PC-3 (cell line): ENCODE results near the gene CENPC.

Experiments used
- EZH2 ChIP-seq: fragments of 300-600 bp; sonication (generic); IDR thresholded peaks from one replicate; pipeline ENCODE4 v1.6.1; 2017; ENCODE audit warnings: antibody characterized with exemption, mild to moderate bottlenecking, low read length; ENCODE audit not compliant: unreplicated experiment
- TF ChIP-seq, protein P1 (sequence below): fragments of 300-600 bp; sonication (generic); conservative IDR thresholded peaks from 2 replicates; pipeline ENCODE4 v1.5.1; 2017; ENCODE audit warnings: antibody characterized with exemption, low read depth, mild to moderate bottlenecking, low read length

- TF ChIP-seq, protein P1, sequence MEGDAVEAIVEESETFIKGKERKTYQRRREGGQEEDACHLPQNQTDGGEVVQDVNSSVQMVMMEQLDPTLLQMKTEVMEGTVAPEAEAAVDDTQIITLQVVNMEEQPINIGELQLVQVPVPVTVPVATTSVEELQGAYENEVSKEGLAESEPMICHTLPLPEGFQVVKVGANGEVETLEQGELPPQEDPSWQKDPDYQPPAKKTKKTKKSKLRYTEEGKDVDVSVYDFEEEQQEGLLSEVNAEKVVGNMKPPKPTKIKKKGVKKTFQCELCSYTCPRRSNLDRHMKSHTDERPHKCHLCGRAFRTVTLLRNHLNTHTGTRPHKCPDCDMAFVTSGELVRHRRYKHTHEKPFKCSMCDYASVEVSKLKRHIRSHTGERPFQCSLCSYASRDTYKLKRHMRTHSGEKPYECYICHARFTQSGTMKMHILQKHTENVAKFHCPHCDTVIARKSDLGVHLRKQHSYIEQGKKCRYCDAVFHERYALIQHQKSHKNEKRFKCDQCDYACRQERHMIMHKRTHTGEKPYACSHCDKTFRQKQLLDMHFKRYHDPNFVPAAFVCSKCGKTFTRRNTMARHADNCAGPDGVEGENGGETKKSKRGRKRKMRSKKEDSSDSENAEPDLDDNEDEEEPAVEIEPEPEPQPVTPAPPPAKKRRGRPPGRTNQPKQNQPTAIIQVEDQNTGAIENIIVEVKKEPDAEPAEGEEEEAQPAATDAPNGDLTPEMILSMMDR, result no peak
- TF ChIP-seq EZH2, result no peak
These were observed 80.1 kb downstream of the CENPC start for GRCh38 chr4:67465032-67465762.
